Lower lobe of right lung (tissue), 2 donors: ENCODE data around the gene FSHR. TPM values are rescaled to one million over a fixed set of nuclear protein-coding genes. Genes with fewer than 3 reads are reported as not detected.

Experiments
- ATAC-seq, 2 donors: fragments of 200-7000 bp; cut with Tn5 transposase; one replicate each; pipeline ENCODE4 v1.9.1; 2020 to 2022; ENCODE audit warnings: mild to moderate bottlenecking in 2 of 2, moderate library complexity in 2 of 2
- DNase-seq: peaks from one replicate; pipeline ENCODE4 v3.0.0-alpha.2; 2020
- H3K27ac ChIP-seq: fragments of 200-600 bp; one replicate; pipeline ENCODE4 v1.8.0; 2022
- H3K27me3 ChIP-seq: fragments of 200-600 bp; one replicate; pipeline ENCODE4 v1.8.0; 2022; ENCODE audit warnings: low read depth
- H3K36me3 ChIP-seq: fragments of 200-600 bp; one replicate; pipeline ENCODE4 v1.8.0; 2022; ENCODE audit warnings: mild to moderate bottlenecking
- H3K4me1 ChIP-seq: fragments of 200-600 bp; one replicate; pipeline ENCODE4 v1.8.0; 2022
- H3K4me3 ChIP-seq: fragments of 200-600 bp; one replicate; pipeline ENCODE4 v1.8.0; 2022; ENCODE audit warnings: mild to moderate bottlenecking
- H3K9me3 ChIP-seq: fragments of 200-600 bp; one replicate; pipeline ENCODE4 v1.8.0; 2022
- intact Hi-C: fragments of 100-400 bp; cut with DNase I; formaldehyde crosslinking; loops from one replicate; pipeline ENCODE4 v1.11.0; 2022
- total RNA-seq: library from RNA; stranded (reverse); fragmentation: NEBNext Ultra II Directional; extraction: Animal tissue kit (Norgen Biotek cat#: 25700); gene quantifications from one replicate; pipeline ENCODE4 v1.2.1, GENCODE V29; 2021
- TF ChIP-seq, protein P1 (sequence below): fragments of 200-600 bp; IDR thresholded peaks from one replicate; pipeline ENCODE4 v1.8.0; 2022; ENCODE audit warnings: antibody characterized with exemption, mild to moderate bottlenecking
- donor health status: DM: no; HTN: yes; CAD: no; lungs with severe emphysema.

The FSHR gene
- total RNA-seq, 1 donor from 2014 or later: not detected

DNA sequence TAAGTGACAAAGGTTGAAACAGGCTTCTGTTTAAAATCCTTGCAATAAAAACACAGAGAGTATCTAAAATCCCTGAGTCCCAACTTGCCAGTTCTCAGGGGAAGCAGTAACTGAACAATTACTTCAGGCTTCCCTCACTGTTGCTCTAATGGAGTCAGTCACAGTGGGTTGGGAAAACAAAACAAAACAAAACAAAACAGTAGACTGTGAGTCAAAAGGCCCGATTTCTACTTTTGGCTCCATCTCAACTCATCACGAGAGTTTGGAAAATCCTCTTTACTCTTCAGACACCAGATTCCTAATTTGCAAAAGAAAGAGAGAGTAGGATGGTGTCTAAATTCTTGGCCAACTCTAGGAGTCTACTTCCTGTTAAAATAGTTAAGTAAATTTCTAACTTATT lies 1.1 kb downstream of the FSHR start:
- TF ChIP-seq, protein P1, sequence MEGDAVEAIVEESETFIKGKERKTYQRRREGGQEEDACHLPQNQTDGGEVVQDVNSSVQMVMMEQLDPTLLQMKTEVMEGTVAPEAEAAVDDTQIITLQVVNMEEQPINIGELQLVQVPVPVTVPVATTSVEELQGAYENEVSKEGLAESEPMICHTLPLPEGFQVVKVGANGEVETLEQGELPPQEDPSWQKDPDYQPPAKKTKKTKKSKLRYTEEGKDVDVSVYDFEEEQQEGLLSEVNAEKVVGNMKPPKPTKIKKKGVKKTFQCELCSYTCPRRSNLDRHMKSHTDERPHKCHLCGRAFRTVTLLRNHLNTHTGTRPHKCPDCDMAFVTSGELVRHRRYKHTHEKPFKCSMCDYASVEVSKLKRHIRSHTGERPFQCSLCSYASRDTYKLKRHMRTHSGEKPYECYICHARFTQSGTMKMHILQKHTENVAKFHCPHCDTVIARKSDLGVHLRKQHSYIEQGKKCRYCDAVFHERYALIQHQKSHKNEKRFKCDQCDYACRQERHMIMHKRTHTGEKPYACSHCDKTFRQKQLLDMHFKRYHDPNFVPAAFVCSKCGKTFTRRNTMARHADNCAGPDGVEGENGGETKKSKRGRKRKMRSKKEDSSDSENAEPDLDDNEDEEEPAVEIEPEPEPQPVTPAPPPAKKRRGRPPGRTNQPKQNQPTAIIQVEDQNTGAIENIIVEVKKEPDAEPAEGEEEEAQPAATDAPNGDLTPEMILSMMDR: no peak
- H3K4me3 ChIP-seq: no peak overlapping the region

DNA sequence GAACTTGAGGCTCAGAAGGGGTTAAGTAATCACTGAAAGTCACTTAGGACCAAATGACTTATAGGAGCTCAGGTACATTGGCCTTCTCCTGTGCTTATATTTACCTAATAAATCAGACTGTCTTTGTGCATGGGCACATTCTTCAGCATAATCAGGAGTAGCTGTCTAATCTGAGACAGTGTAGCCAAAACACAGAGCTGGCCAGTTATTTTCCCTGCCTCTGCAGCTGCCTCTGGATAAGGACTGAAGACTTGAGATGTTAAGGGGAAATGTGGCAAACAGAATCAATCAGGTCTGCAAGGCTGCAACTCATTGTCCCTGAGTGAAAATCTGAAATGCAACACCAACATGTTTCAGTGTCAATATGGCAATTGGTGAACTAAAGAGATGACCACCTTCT lies 1.5 kb downstream of the FSHR start:
- Histone ChIP-seq H3K9me3 (no peaks in the 10 kb centered on the region), H3K4me1 (no peaks in the 10 kb centered on the region), H3K36me3 (no peaks in the 10 kb centered on the region), H3K27me3 (no peaks in the 10 kb centered on the region), H3K27ac (no peak overlapping the region), H3K4me3 (no peak overlapping the region)
- ATAC-seq (no peak), DNase-seq (no peak)
- TF ChIP-seq, protein P1: no peak
- intact Hi-C loops: no loop called here

More for the DNA sequence above, 1.1 kb downstream of the FSHR start:
- Histone ChIP-seq H3K27me3 (no peaks in the 10 kb centered on the region), H3K36me3 (no peaks in the 10 kb centered on the region), H3K9me3 (no peaks in the 10 kb centered on the region), H3K4me1 (no peaks in the 10 kb centered on the region), H3K27ac (no peak overlapping the region)
- DNase-seq (no peak), ATAC-seq (no peak)
- intact Hi-C loops: no loop called here

DNA sequence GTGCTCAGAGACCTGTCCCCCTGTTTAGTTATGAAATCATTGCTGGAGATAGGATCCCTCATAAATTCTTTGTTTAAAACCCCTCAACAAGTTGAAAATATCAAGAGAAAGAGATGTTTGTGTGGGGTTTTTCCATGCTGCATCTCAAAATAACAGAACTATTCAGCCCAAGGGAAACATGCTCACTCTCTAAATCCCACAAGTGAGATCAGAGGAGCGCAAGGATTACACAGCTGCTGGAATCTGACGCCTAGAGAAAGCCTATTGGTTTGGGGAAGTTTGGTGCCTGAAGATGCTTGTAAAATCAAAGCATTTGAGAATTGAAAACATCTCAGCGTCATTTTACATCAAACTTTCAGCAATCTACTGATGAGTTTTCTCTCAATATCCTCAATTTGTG lies 7.9 kb downstream of the FSHR start:
- ATAC-seq (no peak), DNase-seq (no peak)
- TF ChIP-seq, protein P1: no peak
- no peaks in the 10 kb centered on the region for H3K36me3 ChIP-seq
- H3K4me3 ChIP-seq: no peak overlapping the region
- no peak overlapping the region for H3K27ac ChIP-seq
- H3K27me3 ChIP-seq: no peaks in the 10 kb centered on the region
- intact Hi-C loops: no loop called here
- no peaks in the 10 kb centered on the region for H3K9me3 ChIP-seq
- no peaks in the 10 kb centered on the region for H3K4me1 ChIP-seq

DNA sequence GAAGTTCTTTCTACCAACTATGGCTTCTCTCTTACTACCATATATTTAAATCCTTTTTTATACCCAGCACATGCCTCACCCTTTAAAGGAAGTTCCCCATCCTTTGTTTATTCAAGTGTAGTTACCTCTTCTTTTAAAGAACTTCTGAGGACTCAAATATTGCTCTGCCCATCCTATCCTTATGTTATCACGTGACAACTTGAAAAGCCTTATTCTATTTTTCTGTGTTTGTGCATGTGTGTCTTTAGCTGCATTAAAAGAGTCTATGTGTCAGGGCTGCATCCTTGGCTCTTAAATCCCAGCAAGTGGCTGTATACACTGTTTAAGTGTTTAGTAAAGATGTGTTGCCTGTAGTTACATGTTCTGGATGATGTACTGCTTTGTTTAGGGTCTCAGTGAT lies 22.5 kb downstream of the FSHR start:
- ATAC-seq (no peak), DNase-seq (no peak)
- Histone ChIP-seq H3K36me3 (no peaks in the 10 kb centered on the region), H3K4me1 (no peaks in the 10 kb centered on the region), H3K9me3 (no peaks in the 10 kb centered on the region), H3K4me3 (no peak overlapping the region), H3K27ac (no peak overlapping the region), H3K27me3 (no peaks in the 10 kb centered on the region)
- intact Hi-C loops: no loop called here
- TF ChIP-seq, protein P1: no peak

DNA sequence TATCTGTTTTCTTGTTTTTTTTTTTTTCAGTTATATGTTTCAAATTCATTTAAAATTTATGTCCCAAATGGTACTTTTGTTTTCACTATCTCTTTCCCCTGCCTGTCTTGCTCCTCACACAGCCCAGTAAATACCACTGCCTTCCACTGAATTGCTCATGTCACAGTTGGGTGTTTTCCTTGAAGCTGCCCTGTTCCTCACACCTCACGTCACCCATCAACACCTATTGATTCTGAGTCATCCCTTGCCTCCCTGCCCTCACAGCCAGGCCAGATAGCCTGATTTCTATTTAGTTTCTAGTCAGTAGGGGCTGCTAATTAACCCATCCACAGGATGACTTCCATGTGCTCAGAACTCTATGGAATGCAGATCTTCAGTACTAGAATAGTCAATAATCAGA lies 25.3 kb downstream of the FSHR start:
- no peak for DNase-seq
- Histone ChIP-seq H3K27ac (no peak overlapping the region), H3K9me3 (no peaks in the 10 kb centered on the region), H3K27me3 (no peaks in the 10 kb centered on the region), H3K4me3 (no peak overlapping the region), H3K36me3 (no peaks in the 10 kb centered on the region), H3K4me1 (no peaks in the 10 kb centered on the region)
- ATAC-seq: no peak
- TF ChIP-seq, protein P1: no peak
- intact Hi-C loops: no loop called here

DNA sequence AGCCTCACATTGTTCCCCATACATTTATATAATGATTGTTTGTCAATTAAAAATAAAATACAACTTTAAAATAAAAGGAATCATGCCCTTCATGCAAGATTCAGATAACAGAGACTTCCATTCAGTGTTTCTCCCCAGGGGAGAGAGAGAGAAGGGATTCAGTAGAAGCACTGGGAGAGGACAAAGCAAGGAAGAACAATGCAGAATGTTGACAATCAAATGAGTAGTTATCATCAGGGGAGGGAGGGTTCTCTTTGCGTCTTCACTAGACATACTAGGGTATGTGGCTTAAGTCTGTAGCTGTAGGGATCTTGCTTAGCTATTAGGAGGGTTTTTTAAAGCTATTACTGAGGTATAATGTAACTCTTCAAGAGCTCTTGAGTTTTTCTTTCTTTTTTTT lies 30.7 kb downstream of the FSHR start:
- H3K27ac ChIP-seq: no peak overlapping the region
- no peaks in the 10 kb centered on the region for H3K36me3 ChIP-seq
- DNase-seq (no peak), ATAC-seq (no peak)
- H3K9me3 ChIP-seq: no peaks in the 10 kb centered on the region
- TF ChIP-seq, protein P1: no peak
- no peak overlapping the region for H3K4me3 ChIP-seq
- no peaks in the 10 kb centered on the region for H3K4me1 ChIP-seq
- intact Hi-C loops: no loop called here
- H3K27me3 ChIP-seq: no peaks in the 10 kb centered on the region
